Urothelium cell line (cell line): Measurements from ENCODE around the gene DNAJC7.
A peak's percentile ranks its signal among the peaks of the same experiment; 100 is the strongest.

Source experiments
- DNase-seq: peaks from one replicate; pipeline ENCODE4 v3.0.0; 2011; ENCODE audit warnings: low spot score, mixed read lengths
- FAIRE-seq: peaks from 2 replicates; lab custom pipeline; 2011; peaks lifted over from hg19 to GRCh38; lab: Jason Lieb, UNC

The DNAJC7 gene

DNA sequence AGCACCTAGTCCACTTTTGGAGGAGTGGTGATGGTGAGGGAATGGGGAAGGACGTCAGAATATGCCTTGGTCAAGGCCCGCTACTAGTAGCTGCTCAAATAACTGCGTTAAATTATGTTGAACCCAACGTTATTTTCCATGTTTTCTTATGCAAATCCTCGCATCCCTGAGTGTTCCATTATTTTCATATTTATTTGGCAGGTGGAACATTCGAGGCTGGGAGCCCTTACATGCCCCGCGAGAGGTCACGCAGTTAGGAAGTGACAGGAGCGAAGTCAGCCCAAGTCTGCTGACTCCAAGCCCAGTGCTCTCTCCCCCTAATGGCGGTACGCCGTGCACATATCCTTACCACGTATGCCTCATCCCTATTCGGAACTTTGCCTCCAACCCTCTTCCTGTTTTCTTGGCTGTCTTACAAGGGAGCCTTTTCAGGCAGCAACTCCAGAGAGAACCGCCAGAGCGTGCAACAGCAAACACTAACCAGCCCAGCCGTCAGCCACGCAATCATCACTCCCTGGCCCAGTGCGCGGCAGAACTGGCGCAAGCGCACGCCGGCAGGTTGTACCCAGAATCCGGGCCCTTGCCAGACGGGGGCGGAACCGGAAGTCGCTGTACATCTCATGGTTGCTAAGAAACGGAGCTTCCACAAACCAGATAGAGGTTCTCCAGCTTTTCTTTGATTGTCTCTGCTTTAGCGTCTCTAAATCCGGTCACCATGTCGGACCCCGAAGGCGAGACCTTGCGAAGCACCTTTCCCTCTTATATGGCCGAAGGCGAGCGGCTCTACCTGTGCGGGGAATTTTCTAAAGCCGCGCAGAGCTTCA, 87.0 kb downstream of the DNAJC7 start, which contains the start of gene ODAD4:
ODAD4 (plus strand) TSS at position 609 of the 824 bp plus-strand sequence; CDS start at position 716, 107 bp downstream.
- DNase-seq = peak; percentile 99
- FAIRE-seq = peak; percentile 69

DNA sequence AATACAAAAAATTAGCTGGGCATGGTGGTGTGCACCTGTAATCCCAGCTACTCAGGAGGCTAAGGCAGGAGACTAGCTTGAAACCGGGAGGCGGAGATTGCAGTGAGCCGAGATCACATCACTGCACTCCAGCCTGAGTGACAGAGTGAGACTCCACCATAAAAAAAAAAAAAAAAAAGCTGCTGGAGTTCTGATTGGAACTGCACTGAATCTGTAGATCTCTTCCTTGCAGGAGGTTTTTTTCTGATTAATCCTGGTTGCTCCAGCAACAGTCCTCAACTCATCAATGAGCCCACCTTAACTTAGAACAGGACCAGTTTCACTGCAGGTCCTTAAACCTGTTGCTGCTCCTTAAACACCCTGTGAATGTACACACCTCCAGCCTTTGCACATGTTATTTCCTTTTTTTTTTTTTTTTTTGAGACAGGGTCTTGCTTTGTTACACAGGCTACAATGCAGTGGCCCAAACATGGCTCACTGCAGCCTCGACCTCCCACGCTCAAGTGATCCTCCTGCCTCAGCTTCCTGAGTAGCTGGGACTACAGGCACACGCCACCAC, 88.5 kb downstream of the DNAJC7 start:
- DNase-seq = no peak
- FAIRE-seq = no peak
